Liver (tissue), 9 donors: ENCODE data around the gene KRTAP10-6. TPM values are rescaled to one million over a fixed set of nuclear protein-coding genes. Genes with fewer than 3 reads are reported as not detected.

Experiments
- DNase-seq: peaks from one replicate; pipeline ENCODE4 v3.0.0-alpha.2; 2017; ENCODE audit warnings: low spot score
- H3K27ac ChIP-seq, 2 donors: one replicate each; pipeline ENCODE4 v1.7.0; 2013; ENCODE audit warnings: inconsistent platforms in 2 of 2, low read length in 2 of 2, control low read depth in 1 of 2, low read depth in 1 of 2, mild to moderate bottlenecking in 1 of 2
- H3K27me3 ChIP-seq, 4 donors: one replicate each; pipeline versions ENCODE4 v1.6.1 to v1.7.0; 2013; ENCODE audit warnings: low read length in 3 of 4, inconsistent platforms in 1 of 4, mild to moderate bottlenecking in 1 of 4, moderate library complexity in 1 of 4; ENCODE audit not compliant: control insufficient read depth in 4 of 4, insufficient read depth in 4 of 4
- H3K36me3 ChIP-seq, 4 donors: one replicate each; pipeline versions ENCODE4 v1.6.1 to v1.7.0; 2013; ENCODE audit warnings: low read length in 3 of 4, mild to moderate bottlenecking in 3 of 4, low read depth in 1 of 4, moderate library complexity in 1 of 4; ENCODE audit not compliant: control insufficient read depth in 4 of 4, insufficient read depth in 3 of 4
- H3K4me1 ChIP-seq, 4 donors: one replicate each; pipeline versions ENCODE4 v1.6.1 to v1.7.0; 2013; ENCODE audit warnings: low read length in 3 of 4, mild to moderate bottlenecking in 3 of 4, moderate library complexity in 1 of 4; ENCODE audit not compliant: control insufficient read depth in 4 of 4, insufficient read depth in 4 of 4
- H3K4me3 ChIP-seq, 3 donors: one replicate each; pipeline versions ENCODE4 v1.6.1 to v1.7.0; 2013; ENCODE audit warnings: low read length in 3 of 3, control low read depth in 1 of 3, low read depth in 1 of 3, mild to moderate bottlenecking in 1 of 3
- H3K9ac ChIP-seq, 2 donors: one replicate each; pipeline ENCODE4 v1.7.0; 2013; ENCODE audit warnings: low read length in 2 of 2, mild to moderate bottlenecking in 2 of 2, moderate library complexity in 2 of 2, control low read depth in 1 of 2, low read depth in 1 of 2
- H3K9me3 ChIP-seq, 4 donors: one replicate each; pipeline versions ENCODE4 v1.6.1 to v1.7.0; 2013; ENCODE audit warnings: low read length in 3 of 4; ENCODE audit not compliant: control insufficient read depth in 4 of 4
- ATF3 ChIP-seq: IDR thresholded peaks from 2 replicates; pipeline ENCODE4 v1.6.1; 2016; ENCODE audit warnings: antibody characterized with exemption
- CTCF ChIP-seq: fragments of 150-350 bp; IDR thresholded peaks from 2 replicates; pipeline ENCODE4 v1.5.1; 2017; ENCODE audit warnings: improper control_type of control experiment, low read depth, low read length; ENCODE audit not compliant: missing input control
- EGR1 ChIP-seq, 2 donors: IDR thresholded peaks; 2 replicates each; pipeline ENCODE4 v1.6.1; 2016 to 2018; ENCODE audit warnings: antibody characterized with exemption in 2 of 2, low read depth in 2 of 2
- FOXA1 ChIP-seq: IDR thresholded peaks from 2 replicates; pipeline ENCODE4 v1.6.1; 2016; ENCODE audit warnings: antibody characterized with exemption
- FOXA2 ChIP-seq: IDR thresholded peaks from 2 replicates; pipeline ENCODE4 v1.6.1; 2016; ENCODE audit warnings: antibody characterized with exemption
- GABPA ChIP-seq, 2 donors: IDR thresholded peaks in 1 of 2; conservative IDR thresholded peaks in 1 of 2; 2 replicates each; pipeline ENCODE4 v1.6.1; 2016; ENCODE audit warnings: antibody characterized with exemption in 2 of 2, mild to moderate bottlenecking in 1 of 2, moderate library complexity in 1 of 2
- HNF4A ChIP-seq, 2 donors: conservative IDR thresholded peaks; 2 replicates each; pipeline ENCODE4 v1.6.1; 2016; ENCODE audit warnings: antibody characterized with exemption in 2 of 2, mild to moderate bottlenecking in 2 of 2
- HNF4G ChIP-seq: IDR thresholded peaks from 2 replicates; pipeline ENCODE4 v1.6.1; 2016; ENCODE audit warnings: antibody characterized with exemption
- JUND ChIP-seq, 2 donors: IDR thresholded peaks; 2 replicates each; pipeline ENCODE4 v1.6.1; 2016; ENCODE audit warnings: antibody characterized with exemption in 2 of 2
- MAX ChIP-seq: IDR thresholded peaks from 2 replicates; pipeline ENCODE4 v1.6.1; 2016; ENCODE audit warnings: antibody characterized with exemption
- NR2F2 ChIP-seq: IDR thresholded peaks from 2 replicates; pipeline ENCODE4 v1.6.1; 2016; ENCODE audit warnings: antibody characterized with exemption
- RAD21 ChIP-seq, 2 donors: IDR thresholded peaks; 2 replicates each; pipeline ENCODE4 v1.6.1; 2016; ENCODE audit warnings: antibody characterized with exemption in 2 of 2, mild to moderate bottlenecking in 2 of 2
- REST ChIP-seq: IDR thresholded peaks from 2 replicates; pipeline ENCODE4 v1.6.1; 2016; ENCODE audit warnings: antibody characterized with exemption, mild to moderate bottlenecking
- RXRA ChIP-seq, 2 donors: IDR thresholded peaks; 2 replicates each; pipeline ENCODE4 v1.6.1; 2017 to 2018; ENCODE audit warnings: antibody characterized with exemption in 2 of 2, mild to moderate bottlenecking in 1 of 2
- SP1 ChIP-seq: IDR thresholded peaks from 2 replicates; pipeline ENCODE4 v1.6.1; 2018; ENCODE audit warnings: antibody characterized with exemption, mild to moderate bottlenecking
- TAF1 ChIP-seq: conservative IDR thresholded peaks from 2 replicates; pipeline ENCODE4 v1.6.1; 2016; ENCODE audit warnings: antibody characterized with exemption, mild to moderate bottlenecking
- ZBTB33 ChIP-seq: IDR thresholded peaks from 2 replicates; pipeline ENCODE4 v1.6.1; 2016; ENCODE audit warnings: antibody characterized with exemption
- WGBS: extraction: QIAGEN DNeasy Blood & Tissue Kit; methylation state at CpG from one replicate; pipeline ENCODE4 v1.1.7; 2013; 5-methylcytosine and 5-hydroxymethylcytosine counted together
- polyA plus RNA-seq, 2 donors: library from polyadenylated mRNA; stranded (reverse) in 1 of 2; unstranded in 1 of 2; fragments of 200-250 nt in 1 of 2; fragments of >200 nt in 1 of 2; fragmentation: Nextera tagmentation in 1 of 2; extraction: Ambion mirVana in 1 of 2; gene quantifications; one replicate each; pipeline versions ENCODE4 v1.2.1 to v1.2.3, GENCODE V29; 2013 to 2015
- total RNA-seq, 2 donors: library from RNA; depleted of rRNA; stranded (reverse); fragments of >200 nt; gene quantifications; one replicate each; pipeline ENCODE4 v1.2.3, GENCODE V29; 2014
- donor health status: healthy.
- donor health status: healthy.
- donor health status: healthy.
- donor health status: healthy.
- donor health status: healthy.

KRTAP10-6 gene
- total and polyA plus RNA-seq, 4 donors = not detected

- 91% methylated on average over 20 of the region's 20 CpGs for WGBS
- no peaks in the 10 kb centered on the region for H3K27me3 ChIP-seq
- H3K27ac ChIP-seq = no peak overlapping the region
- peak; percentile 27 for DNase-seq
- peaks cover 0 to 12% (median 3%) of the 10 kb centered on the region in 4 donors for H3K4me1 ChIP-seq
- no peak overlapping the region for H3K9ac ChIP-seq
- H3K9me3 ChIP-seq = peaks cover 0 to 7% (median 1%) of the 10 kb centered on the region in 4 donors
- H3K36me3 ChIP-seq = no peaks in the 10 kb centered on the region
- no peak overlapping the region for H3K4me3 ChIP-seq
- TF ChIP-seq NR2F2 = no peak
- TF ChIP-seq RXRA (IDR thresholded peaks at IDR 0.05) = no peak
- TF ChIP-seq EGR1 (IDR thresholded peaks at IDR 0.05; ENCODE audit: low read depth in 2 of 2) = no peak
- TF ChIP-seq HNF4A (conservative IDR thresholded peaks at IDR 0.05) = no peak
- no peak for TF ChIP-seq FOXA1
- TF ChIP-seq JUND (IDR thresholded peaks at IDR 0.05) = no peak
- TF ChIP-seq ZBTB33 = no peak
- TF ChIP-seq MAX = no peak
- no peak for TF ChIP-seq ATF3
- TF ChIP-seq RAD21 (IDR thresholded peaks at IDR 0.05) = no peak
- TF ChIP-seq REST = no peak
- TF ChIP-seq SP1 = no peak
- no peak for TF ChIP-seq CTCF
- TF ChIP-seq TAF1 = no peak
- TF ChIP-seq HNF4G = no peak
- no peak for TF ChIP-seq GABPA (IDR thresholded peaks at IDR 0.05 in 1 of 2, conservative IDR thresholded peaks at IDR 0.05 in 1 of 2)
- TF ChIP-seq FOXA2 = no peak
Measured at GRCh38 chr21:44575307-44576024, 16.8 kb downstream of the KRTAP10-6 start.
